Measurements from ENCODE around the gene PLEKHG4. TPM values are rescaled to one million over a fixed set of nuclear protein-coding genes. Genes with fewer than 3 reads are reported as not detected.

PLEKHG4 gene
- total RNA-seq, 1 experiment from 2014 or later, result 13.9 TPM

DNA sequence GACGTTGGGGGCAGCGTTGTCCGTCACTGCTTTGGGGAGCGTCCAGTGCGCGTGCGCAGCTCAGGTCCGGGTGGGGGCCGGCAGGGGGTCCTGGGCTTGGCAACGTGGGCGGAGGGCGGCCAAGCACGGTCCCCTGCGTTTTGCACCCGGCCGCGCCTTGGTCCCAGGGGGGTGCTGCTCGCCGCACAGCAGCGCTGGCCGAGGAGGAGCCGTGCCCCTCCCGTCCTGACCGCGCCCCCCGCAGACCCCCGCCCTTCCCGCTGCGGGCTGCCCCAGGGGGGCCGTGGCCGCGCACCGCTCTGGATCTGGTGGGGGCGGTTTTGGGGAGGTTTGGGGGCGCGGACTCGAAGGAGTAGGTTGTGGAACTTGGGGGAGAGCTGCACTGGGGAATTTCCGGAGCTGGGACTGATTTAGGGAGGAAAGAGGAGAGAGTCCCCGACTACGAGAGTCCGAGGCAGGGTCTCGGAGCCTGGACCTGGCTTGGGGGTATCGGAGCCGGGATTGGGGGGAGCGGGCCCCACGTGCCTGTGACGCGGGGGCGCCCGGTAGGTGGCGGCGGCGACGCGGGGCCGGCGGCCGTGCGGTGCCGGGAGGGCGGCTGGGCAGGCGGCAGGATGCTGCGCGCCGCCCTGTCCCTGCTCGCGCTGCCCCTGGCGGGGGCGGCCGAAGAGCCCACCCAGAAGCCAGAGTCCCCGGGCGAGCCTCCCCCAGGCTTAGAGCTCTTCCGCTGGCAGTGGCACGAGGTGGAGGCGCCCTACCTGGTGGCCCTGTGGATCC, 30.7 kb upstream of the PLEKHG4 start, which contains the start of gene SLC9A5:
SLC9A5 (plus strand) TSS at position 579 of the 777 bp plus-strand sequence; CDS start at position 615, 36 bp downstream.
- H3K79me1 ChIP-seq (ENCODE audit: insufficient read depth, low read depth, low read length, poor library complexity, severe bottlenecking), result no peaks in the 10 kb centered on the region
- DNase-seq, result peak; percentile 61
- no peaks in the 10 kb centered on the region for H3K9me3 ChIP-seq (ENCODE audit: control insufficient read depth, low read depth, low read length)
- H3K4me1 ChIP-seq (ENCODE audit: insufficient read depth, low read length), result peaks cover 4% of the 10 kb centered on the region; the same call in 1 of the 2 replicates
- H3K4ac ChIP-seq (ENCODE audit: low read depth, low read length), result no peak within 1 kb of the TSS
- peak within 1 kb of the TSS; percentile 86 to 94 for H3K4me3 Mint-ChIP-seq
- peak; percentile 20; the same call in 1 of the 3 replicates for TF ChIP-seq CTCF (conservative IDR thresholded peaks at IDR 0.05)
- H3K27ac ChIP-seq (ENCODE audit: insufficient read length, low read depth, low read length), result no peak within 1 kb of the TSS
- no peak within 1 kb of the TSS for H3K18ac ChIP-seq (ENCODE audit: insufficient read length, low read depth, low read length)
- H3K14ac ChIP-seq (ENCODE audit: insufficient read depth, low read length), result no peak within 1 kb of the TSS; the same call in 1 of the 2 replicates
- H3K36me3 Mint-ChIP-seq (ENCODE audit: insufficient read depth in 1 of 3, low read depth in 3 of 3), result peaks cover 0 to 2% (median 0%) of the 10 kb centered on the region in 3 experiments; a peak in 2 of 7 replicates
- no peak within 1 kb of the TSS for H4K5ac ChIP-seq (ENCODE audit: insufficient read length, low read depth, low read length)
- peaks cover 32 to 39% of the 10 kb centered on the region in 2 experiments for H3K4me1 Mint-ChIP-seq
- H3K27ac Mint-ChIP-seq, result peak within 1 kb of the TSS in 2 of 3 experiments; percentile 7 to 62; a peak in 2 of 7 replicates
- H2BK12ac ChIP-seq (ENCODE audit: insufficient read length, low read depth, low read length), result no peak within 1 kb of the TSS
- no peak within 1 kb of the TSS for H2AFZ ChIP-seq (ENCODE audit: low read length)
- no peak within 1 kb of the TSS for H2BK120ac ChIP-seq (ENCODE audit: low read depth, low read length, poor library complexity, severe bottlenecking)
- peaks cover 31% of the 10 kb centered on the region for H3K23me2 ChIP-seq (ENCODE audit: insufficient read length, low read depth, low read length, poor library complexity, severe bottlenecking)
- H3K79me2 ChIP-seq (ENCODE audit: insufficient read depth, low read length), result no peaks in the 10 kb centered on the region; the same call in 1 of the 2 replicates
- H2BK20ac ChIP-seq (ENCODE audit: low read depth, low read length, poor library complexity, severe bottlenecking), result no peak within 1 kb of the TSS
- H3T11ph ChIP-seq (ENCODE audit: low read length), result no peak within 1 kb of the TSS
- H3K27me3 Mint-ChIP-seq (ENCODE audit: low read depth), result peaks cover 24% of the 10 kb centered on the region
- H3K56ac ChIP-seq (ENCODE audit: insufficient read length, low read depth, low read length), result no peak within 1 kb of the TSS
- no CpG with 5 or more reads among the region's 75 CpGs for WGBS (ENCODE audit: extremely low coverage, insufficient read length, low lambda C conversion rate)
- H3K23ac ChIP-seq (ENCODE audit: insufficient read length, low read depth, low read length), result no peak within 1 kb of the TSS
- peak within 1 kb of the TSS; percentile 65 for H3K4me2 ChIP-seq (ENCODE audit: insufficient read depth, insufficient read length, low read length)
- H2AK5ac ChIP-seq (ENCODE audit: insufficient read length, low read length), result no peak within 1 kb of the TSS
- no peaks in the 10 kb centered on the region for H4K20me1 ChIP-seq (ENCODE audit: control insufficient read depth, insufficient read depth, insufficient read length)
- H3K9ac ChIP-seq (ENCODE audit: extremely low read depth, insufficient read length, low read length), result no peak within 1 kb of the TSS
- no peaks in the 10 kb centered on the region for H3K9me3 Mint-ChIP-seq
- no peak within 1 kb of the TSS for H2BK15ac ChIP-seq (ENCODE audit: low read depth, low read length)
- H4K91ac ChIP-seq (ENCODE audit: insufficient read length, low read depth, low read length), result no peak within 1 kb of the TSS
- no peak within 1 kb of the TSS for H4K8ac ChIP-seq (replicated peaks; ENCODE audit: insufficient read length, low read depth, low read length)
- H2BK5ac ChIP-seq (ENCODE audit: insufficient read length, low read length), result no peak within 1 kb of the TSS
- no peaks in the 10 kb centered on the region; the same call in 1 of the 2 replicates for H3K27me3 ChIP-seq (ENCODE audit: insufficient read depth, low read length)

Data from H9 (cell line).